Fibroblast of mammary gland (primary cell): ENCODE measurements around the gene HM13.
"Not testable (repeated sequence)": the region's sequence is repeated elsewhere in the genome, so short reads cannot be mapped to it uniquely, and the experiment has no call there.

Experiments
- DNase-seq: peaks from one replicate; pipeline ENCODE4 v3.0.0-alpha.2; 2010; ENCODE audit warnings: low read depth
- H3K4me3 ChIP-seq: 2 replicates; pipeline ENCODE4 v1.5.1; 2011; ENCODE audit warnings: low read depth, mild to moderate bottlenecking, low read length, moderate library complexity; ENCODE audit not compliant: control insufficient read depth
- CTCF ChIP-seq: conservative IDR thresholded peaks from 2 replicates; pipeline ENCODE4 v1.5.1; 2011; ENCODE audit warnings: low read depth, low read length, inconsistent platforms; ENCODE audit not compliant: control insufficient read depth, insufficient read depth

Gene HM13

GRCh38 chr20:31542963-31543362 is 28.7 kb downstream of the HM13 start:
- no peak for DNase-seq
- no peak overlapping the region for H3K4me3 ChIP-seq
- TF ChIP-seq CTCF: no peak

- TF ChIP-seq CTCF: no peak
- H3K4me3 ChIP-seq: no peak overlapping the region
- DNase-seq: peak; percentile 97
Measured at GRCh38 chr20:31543966-31544598, 29.8 kb downstream of the HM13 start.

DNA sequence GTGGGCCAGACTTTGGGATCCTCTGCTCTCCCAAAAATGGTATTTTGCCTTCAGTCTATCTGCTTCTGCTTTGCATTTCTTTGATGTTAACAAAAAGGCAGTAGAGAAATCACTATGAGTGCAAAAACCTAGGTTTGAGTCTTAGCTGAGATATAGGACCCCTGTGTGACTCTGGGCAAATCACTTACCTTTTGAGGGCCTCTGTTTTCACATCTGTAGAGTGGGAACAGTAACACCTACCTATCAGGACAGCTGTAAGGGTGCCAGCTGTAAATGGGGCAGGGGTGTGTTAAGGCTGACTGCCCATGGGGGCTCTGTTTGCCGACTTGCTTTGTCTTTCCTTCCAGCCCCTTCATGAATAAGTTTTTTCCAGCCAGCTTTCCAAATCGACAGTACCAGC is 30.4 kb downstream of the HM13 start:
- no peak for TF ChIP-seq CTCF
- DNase-seq: no peak
- no peak overlapping the region for H3K4me3 ChIP-seq

- not testable (repeated sequence) for DNase-seq, H3K4me3 ChIP-seq
Measured at GRCh38 chr20:31545621-31546040, 31.4 kb downstream of the HM13 start.

DNA sequence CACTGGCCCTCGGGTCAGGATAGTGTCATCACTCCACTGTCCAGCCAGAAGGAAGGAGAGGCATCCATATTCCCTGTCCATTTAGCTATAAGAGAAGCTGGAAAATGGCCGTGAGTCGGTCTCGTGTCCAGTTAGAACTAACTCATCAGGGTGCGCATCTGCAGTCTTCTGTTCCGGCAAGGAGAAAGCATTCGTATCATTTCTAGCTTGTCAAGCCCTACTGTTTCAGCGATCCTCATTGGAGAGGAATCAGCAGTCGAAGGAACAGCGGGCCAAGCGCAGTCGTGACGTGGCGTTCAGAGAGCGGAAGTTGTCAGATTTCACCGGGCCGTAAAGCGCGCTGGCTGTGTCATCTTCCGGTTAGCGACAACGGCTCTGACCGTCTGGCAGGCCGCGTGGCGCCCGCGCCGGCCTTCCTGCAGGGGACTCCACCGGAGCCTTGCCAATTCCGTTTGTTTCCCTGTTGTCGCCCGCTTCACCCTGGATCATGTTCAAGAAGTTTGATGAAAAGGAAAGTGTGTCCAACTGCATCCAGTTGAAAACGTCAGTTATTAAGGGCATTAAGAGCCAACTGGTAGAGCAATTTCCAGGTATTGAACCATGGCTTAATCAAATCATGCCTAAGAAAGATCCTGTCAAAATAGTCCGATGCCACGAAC is 32.9 kb downstream of the HM13 start:
- no peak for TF ChIP-seq CTCF
- H3K4me3 ChIP-seq: peak overlapping the region; percentile 74
- DNase-seq: peak; percentile 92

DNA sequence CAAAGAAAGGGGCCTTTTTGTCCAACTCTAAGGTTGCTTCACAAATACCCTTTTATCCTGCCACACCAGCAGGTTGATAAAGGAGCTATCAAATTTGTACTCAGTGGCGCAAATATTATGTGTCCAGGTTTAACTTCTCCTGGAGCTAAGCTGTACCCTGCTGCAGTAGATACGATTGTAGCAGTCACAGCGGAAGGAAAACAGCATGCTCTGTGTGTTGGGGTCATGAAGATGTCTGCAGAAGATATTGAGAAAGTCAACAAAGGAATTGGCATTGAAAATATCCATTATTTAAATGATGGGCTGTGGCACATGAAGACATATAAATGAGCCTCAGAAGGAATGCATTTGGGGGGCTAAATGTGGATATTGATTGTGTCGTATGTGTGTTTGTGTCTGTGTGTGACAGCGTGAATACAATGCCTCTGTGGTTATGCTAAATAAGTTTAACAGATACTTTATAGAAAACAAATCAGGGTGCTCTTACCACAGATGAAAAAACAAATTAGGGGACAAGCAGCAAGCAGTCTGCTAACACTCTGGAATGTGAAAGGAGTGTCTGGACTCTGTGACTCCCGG is 33.6 kb downstream of the HM13 start:
- TF ChIP-seq CTCF: no peak
- DNase-seq: no peak
- peak overlapping the region; percentile 74 for H3K4me3 ChIP-seq

DNA sequence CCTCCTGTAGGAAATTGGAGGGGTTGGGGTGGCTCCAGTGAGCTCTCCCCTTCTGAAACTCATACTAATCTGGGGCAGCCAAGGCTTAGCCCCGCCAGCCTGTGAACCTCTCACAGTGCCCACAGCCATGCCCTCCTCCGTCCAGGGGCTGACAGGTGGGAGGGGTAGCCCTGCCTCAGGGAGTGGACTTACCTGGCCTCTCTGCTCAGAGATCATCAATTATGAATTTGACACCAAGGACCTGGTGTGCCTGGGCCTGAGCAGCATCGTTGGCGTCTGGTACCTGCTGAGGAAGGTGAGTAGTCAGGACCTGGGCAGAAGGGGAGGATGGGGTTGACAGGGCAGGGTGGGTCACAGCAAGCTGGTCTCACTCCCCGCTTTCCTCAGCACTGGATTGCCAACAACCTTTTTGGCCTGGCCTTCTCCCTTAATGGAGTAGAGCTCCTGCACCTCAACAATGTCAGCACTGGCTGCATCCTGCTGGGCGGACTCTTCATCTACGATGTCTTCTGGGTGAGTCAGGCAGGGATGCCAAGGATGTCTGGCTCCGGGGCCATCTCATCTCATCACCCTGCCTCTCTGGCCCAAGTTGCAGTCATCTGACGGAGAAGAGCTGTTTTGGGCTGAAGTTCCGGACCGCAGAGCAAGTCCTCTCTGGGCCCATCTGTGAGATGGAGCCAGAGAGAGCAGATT is 34.7 kb downstream of the HM13 start:
- TF ChIP-seq CTCF: no peak
- H3K4me3 ChIP-seq: no peak overlapping the region
- DNase-seq: no peak
